GM12891 (cell line): ENCODE data around the gene LOXL1.

Source experiments
- POLR2A ChIP-seq: IDR thresholded peaks from 2 replicates; pipeline ENCODE4 v1.6.1; 2011; ENCODE audit warnings: low read depth, low read length, control low read depth
- POLR2AphosphoS5 ChIP-seq: IDR thresholded peaks from 2 replicates; pipeline ENCODE4 v1.6.1; 2011; ENCODE audit warnings: low read depth, low read length, control low read depth
- SPI1 ChIP-seq: IDR thresholded peaks from 2 replicates; pipeline ENCODE4 v1.6.1; 2011; ENCODE audit warnings: low read depth, low read length, control low read depth
- TAF1 ChIP-seq: IDR thresholded peaks from 2 replicates; pipeline ENCODE4 v1.6.1; 2011; ENCODE audit warnings: low read depth, low read length, control low read depth

- TF ChIP-seq POLR2A, result no peak
- no peak for TF ChIP-seq SPI1
- TF ChIP-seq TAF1, result no peak
- TF ChIP-seq POLR2AphosphoS5, result no peak
These were observed 53.4 kb downstream of the LOXL1 start for GRCh38 chr15:73979636-73980035.
